HCT116 (cell line): ENCODE results near the gene C1orf53. TPM values are rescaled to one million over a fixed set of nuclear protein-coding genes. Genes with fewer than 3 reads are reported as not detected.

ENCODE experiments used
- ATAC-seq: fragments of 200-7000 bp; cut with Tn5 transposase; 2 replicates; pipeline ENCODE4 v1.9.1; 2020; ENCODE audit warnings: mild to moderate bottlenecking, moderate library complexity
- BruUV-seq: library from RNA; stranded (reverse); fragments of 400-500 nt; replicated peaks from 2 replicates; lab custom pipeline; 2021; lab: Mats Ljungman, UMichigan
- CTCF ChIA-PET: fragments of 300-600 bp; sonication (Branson Sonifier 250); formaldehyde crosslinking; loops from one replicate; lab custom pipeline; 2021; ENCODE audit warnings: antibody characterized with exemption; lab: Charles Lee
- POLR2A ChIA-PET: fragments of 300-600, 350-600 bp; sonication (Branson Sonifier 250); formaldehyde crosslinking; loops from one replicate; lab custom pipeline; 2021; ENCODE audit warnings: antibody characterized with exemption; lab: Charles Lee
- RAD21 ChIA-PET, 2 experiments: fragments of 300-600 bp; sonication (Branson Sonifier 250); formaldehyde crosslinking; loops; one replicate each; lab custom pipeline; 2023; ENCODE audit warnings: low total read pairs in 2 of 2; ENCODE audit not compliant: uncharacterized antibody in 2 of 2, unreplicated experiment in 2 of 2, low non-redundant PET in 1 of 2; lab: Charles Lee
- DNase-seq: peaks from one replicate; pipeline ENCODE4 v3.0.0-alpha.2; 2010; ENCODE audit warnings: low read depth, low spot score
- H2AFZ ChIP-seq: fragments of 200-600 bp; shearing (Covaris generic), sonication (generic); 2 replicates; pipeline ENCODE4 v1.6.1; 2017; ENCODE audit warnings: low read depth, mixed run types, mixed read lengths, antibody characterized with exemption, low read length; ENCODE audit not compliant: poor library complexity, severe bottlenecking
- H3K27ac ChIP-seq: 2 replicates; pipeline ENCODE4 v1.5.1; 2012; ENCODE audit warnings: low read depth, low read length
- H3K27me3 ChIP-seq: fragments of 200-600 bp; sonication (generic); 2 replicates; pipeline ENCODE4 v1.6.1; 2016; ENCODE audit warnings: mixed run types, low read length, mixed read lengths; ENCODE audit not compliant: insufficient read depth
- H3K36me3 ChIP-seq, 2 experiments: fragments of 200-500 bp in 1 of 2; fragments of 200-600 bp in 1 of 2; sonication (Bioruptor generic) in 1 of 2; sonication (generic) in 1 of 2; 2 replicates each; pipeline versions ENCODE4 v1.5.1 to v1.6.1; 2014 to 2016; ENCODE audit warnings: low read length in 2 of 2, inconsistent platforms in 1 of 2, mixed read lengths in 1 of 2, mixed run types in 1 of 2; ENCODE audit not compliant: insufficient read depth in 2 of 2, control insufficient read depth in 1 of 2
- H3K4me1 ChIP-seq, 2 experiments: fragments of 200-600 bp in 1 of 2; sonication (generic) in 1 of 2; 2 replicates each; pipeline versions ENCODE4 v1.5.1 to v1.6.1; 2012 to 2017; ENCODE audit warnings: low read length in 2 of 2, inconsistent platforms in 1 of 2, mild to moderate bottlenecking in 1 of 2, mixed read lengths in 1 of 2, mixed run types in 1 of 2, moderate library complexity in 1 of 2; ENCODE audit not compliant: insufficient read depth in 2 of 2, control insufficient read depth in 1 of 2
- H3K4me2 ChIP-seq: fragments of 200-600 bp; sonication (generic); 2 replicates; pipeline ENCODE4 v1.6.1; 2017; ENCODE audit warnings: mixed run types, low read length, mixed read lengths
- H3K4me3 ChIP-seq, 2 experiments: fragments of 200-600 bp in 1 of 2; sonication (generic) in 1 of 2; replicated peaks in 1 of 2; 2 replicates each; pipeline ENCODE4 v1.5.1; 2011 to 2016; ENCODE audit warnings: low read length in 2 of 2, control low read depth in 1 of 2, low read depth in 1 of 2, mild to moderate bottlenecking in 1 of 2, mixed read lengths in 1 of 2, mixed run types in 1 of 2
- H3K79me2 ChIP-seq: fragments of 200-600 bp; sonication (generic); 2 replicates; pipeline ENCODE4 v1.6.1; 2017; ENCODE audit warnings: mild to moderate bottlenecking, mixed run types, low read length, moderate library complexity, mixed read lengths; ENCODE audit not compliant: insufficient read depth
- H3K9ac ChIP-seq: fragments of 200-600 bp; sonication (generic); 2 replicates; pipeline ENCODE4 v1.6.1; 2016; ENCODE audit warnings: low read length, mixed read lengths
- H3K9me2 ChIP-seq: fragments of 200-600 bp; sonication (generic), shearing (Covaris generic); 2 replicates; pipeline ENCODE4 v1.6.1; 2017; ENCODE audit warnings: mixed run types, mild to moderate bottlenecking, moderate library complexity; ENCODE audit not compliant: insufficient read depth
- H3K9me3 ChIP-seq, 2 experiments: fragments of 200-500 bp in 1 of 2; fragments of 200-600 bp in 1 of 2; sonication (Bioruptor generic) in 1 of 2; sonication (generic) in 1 of 2; 2 replicates each; pipeline ENCODE4 v1.6.1; 2014 to 2017; ENCODE audit warnings: low read length in 2 of 2, mixed read lengths in 2 of 2, inconsistent platforms in 1 of 2, low read depth in 1 of 2, mild to moderate bottlenecking in 1 of 2, mixed run types in 1 of 2, moderate library complexity in 1 of 2; ENCODE audit not compliant: control insufficient read depth in 1 of 2, insufficient read depth in 1 of 2
- H4K20me1 ChIP-seq: fragments of 200-600 bp; sonication (generic), shearing (Covaris generic); 2 replicates; pipeline ENCODE4 v1.6.1; 2017; ENCODE audit warnings: mixed run types, mild to moderate bottlenecking, moderate library complexity; ENCODE audit not compliant: insufficient read depth
- CBX3 ChIP-seq: IDR thresholded peaks from 2 replicates; pipeline ENCODE4 v1.6.1; 2012; ENCODE audit warnings: low read depth
- CEBPB ChIP-seq: IDR thresholded peaks from 2 replicates; pipeline ENCODE4 v1.6.1; 2012; ENCODE audit warnings: low read depth
- EGR1 ChIP-seq: IDR thresholded peaks from 2 replicates; pipeline ENCODE4 v1.6.1; 2012; ENCODE audit warnings: low read depth
- EZH2 ChIP-seq: fragments of 200-600 bp; sonication (generic); IDR thresholded peaks from 2 replicates; pipeline ENCODE4 v1.6.1; 2017; ENCODE audit warnings: antibody characterized with exemption, mixed run types
- MAX ChIP-seq: IDR thresholded peaks from 2 replicates; pipeline ENCODE4 v1.6.1; 2012
- REST ChIP-seq: IDR thresholded peaks from 2 replicates; pipeline ENCODE4 v1.6.1; 2012; ENCODE audit warnings: low read depth
- TCF7L2 ChIP-seq: IDR thresholded peaks from 2 replicates; pipeline ENCODE4 v1.7.0; 2011; ENCODE audit warnings: borderline replicate concordance, inconsistent platforms; ENCODE audit not compliant: insufficient read depth, insufficient read length; ENCODE audit errors: extremely low read depth
- YY1 ChIP-seq: IDR thresholded peaks from 2 replicates; pipeline ENCODE4 v1.6.1; 2011; ENCODE audit warnings: low read length, low read depth, moderate library complexity, mild to moderate bottlenecking; ENCODE audit not compliant: insufficient replicate concordance; ENCODE audit errors: extremely low read depth
- ZBTB33 ChIP-seq: IDR thresholded peaks from 2 replicates; pipeline ENCODE4 v1.6.1; 2011; ENCODE audit warnings: mild to moderate bottlenecking, low read length, moderate library complexity; ENCODE audit not compliant: insufficient replicate concordance; ENCODE audit errors: extremely low read depth
- ZFX ChIP-seq: fragments of 450-650 bp; IDR thresholded peaks from 2 replicates; pipeline ENCODE4 v1.6.1; 2017
- intact Hi-C: fragments of 100-400 bp; cut with micrococcal nuclease; formaldehyde crosslinking; loops from 2 replicates; pipeline ENCODE4 v1.10.0; 2022
- total RNA-seq: library from RNA; stranded (reverse); gene quantifications from one replicate; pipeline ENCODE4 v1.2.1, GENCODE V29; 2021; ENCODE audit not compliant: unreplicated experiment

C1orf53 gene
- total RNA-seq, 1 experiment from 2014 or later = 4.2 TPM

- no peak for TF ChIP-seq ZBTB33
- TF ChIP-seq, all 23 proteins: peak for 0
Measured at GRCh38 chr1:197928849-197929336, 26.5 kb downstream of the C1orf53 start (continued).

GRCh38 chr1:197933016-197933415 is 30.6 kb downstream of the C1orf53 start:
- no peak overlapping the region for H2AFZ ChIP-seq
- TF ChIP-seq REST (no peak), EZH2 (no peak), MAX (no peak), CEBPB (no peak), TCF7L2 (no peak), YY1 (no peak), ZFX (no peak), CBX3 (no peak), EGR1 (no peak)
- TF ChIP-seq, all 23 proteins: peak for 0
- ChIA-PET RAD21 (no interaction called here), POLR2A (no interaction called here), CTCF (interaction anchor here (0.7 kb wide), 1 partner anchor 753 kb away, joined by 3 read pairs; no protein-coding TSS in a partner anchor)
- Histone ChIP-seq H3K4me2 (no peak overlapping the region), H3K79me2 (no peaks in the 10 kb centered on the region), H3K4me3 (no peak overlapping the region), H3K27ac (no peak overlapping the region), H3K27me3 (no peaks in the 10 kb centered on the region), H3K9me3 (no peaks in the 10 kb centered on the region), H3K36me3 (no peaks in the 10 kb centered on the region), H3K9me2 (no peaks in the 10 kb centered on the region), H3K9ac (no peak overlapping the region), H3K4me1 (no peaks in the 10 kb centered on the region), H4K20me1 (no peaks in the 10 kb centered on the region)
- no peak for DNase-seq
- ATAC-seq = no peak
- intact Hi-C loops = loop anchor here (10.0 kb wide), 1 partner anchor 422 kb away; no protein-coding TSS in a partner anchor
- no TSS peak for BruUV-seq
